Esophagus (tissue), 2 donors: ENCODE data around the gene CIAO2A. TPM values are rescaled to one million over a fixed set of nuclear protein-coding genes. Genes with fewer than 3 reads are reported as not detected.

ENCODE experiments used
- H3K27ac ChIP-seq, 2 donors: one replicate each; pipeline ENCODE4 v1.5.1; 2013; ENCODE audit warnings: low read depth in 2 of 2, mild to moderate bottlenecking in 2 of 2, inconsistent platforms in 1 of 2, low read length in 1 of 2, moderate library complexity in 1 of 2
- H3K27me3 ChIP-seq, 2 donors: one replicate each; pipeline ENCODE4 v1.6.1; 2013; ENCODE audit warnings: low read length in 2 of 2, control low read depth in 1 of 2, mild to moderate bottlenecking in 1 of 2; ENCODE audit not compliant: insufficient read depth in 2 of 2, control insufficient read depth in 1 of 2
- H3K36me3 ChIP-seq, 2 donors: one replicate each; pipeline ENCODE4 v1.6.1; 2013; ENCODE audit warnings: low read length in 1 of 2; ENCODE audit not compliant: control insufficient read depth in 2 of 2, insufficient read depth in 2 of 2
- H3K4me1 ChIP-seq, 2 donors: one replicate each; pipeline ENCODE4 v1.6.1; 2013; ENCODE audit warnings: low read length in 1 of 2; ENCODE audit not compliant: control insufficient read depth in 2 of 2, insufficient read depth in 2 of 2
- H3K4me3 ChIP-seq, 2 donors: one replicate each; pipeline ENCODE4 v1.5.1; 2013; ENCODE audit warnings: low read length in 2 of 2, mild to moderate bottlenecking in 2 of 2, low read depth in 1 of 2, moderate library complexity in 1 of 2
- H3K9me3 ChIP-seq, 2 donors: one replicate each; pipeline ENCODE4 v1.6.1; 2013; ENCODE audit warnings: mild to moderate bottlenecking in 2 of 2, low read depth in 1 of 2, low read length in 1 of 2, moderate library complexity in 1 of 2; ENCODE audit not compliant: control insufficient read depth in 2 of 2, insufficient read depth in 1 of 2
- WGBS, 2 donors: extraction: QIAGEN DNeasy Blood & Tissue Kit; methylation state at CpG; one replicate each; pipeline ENCODE4 v1.1.7; 2013; 5-methylcytosine and 5-hydroxymethylcytosine counted together
- polyA plus RNA-seq, 2 donors: library from polyadenylated mRNA; stranded (reverse); fragments of 200-250 nt; gene quantifications; one replicate each; pipeline ENCODE4 v1.2.3, GENCODE V29; 2013
- donor health status: healthy with polysubstance abuse.
- donor health status: Bipolar disorder and iron deficiency.

Gene CIAO2A
- polyA plus RNA-seq, 2 donors: 39.0 to 65.7 TPM

DNA sequence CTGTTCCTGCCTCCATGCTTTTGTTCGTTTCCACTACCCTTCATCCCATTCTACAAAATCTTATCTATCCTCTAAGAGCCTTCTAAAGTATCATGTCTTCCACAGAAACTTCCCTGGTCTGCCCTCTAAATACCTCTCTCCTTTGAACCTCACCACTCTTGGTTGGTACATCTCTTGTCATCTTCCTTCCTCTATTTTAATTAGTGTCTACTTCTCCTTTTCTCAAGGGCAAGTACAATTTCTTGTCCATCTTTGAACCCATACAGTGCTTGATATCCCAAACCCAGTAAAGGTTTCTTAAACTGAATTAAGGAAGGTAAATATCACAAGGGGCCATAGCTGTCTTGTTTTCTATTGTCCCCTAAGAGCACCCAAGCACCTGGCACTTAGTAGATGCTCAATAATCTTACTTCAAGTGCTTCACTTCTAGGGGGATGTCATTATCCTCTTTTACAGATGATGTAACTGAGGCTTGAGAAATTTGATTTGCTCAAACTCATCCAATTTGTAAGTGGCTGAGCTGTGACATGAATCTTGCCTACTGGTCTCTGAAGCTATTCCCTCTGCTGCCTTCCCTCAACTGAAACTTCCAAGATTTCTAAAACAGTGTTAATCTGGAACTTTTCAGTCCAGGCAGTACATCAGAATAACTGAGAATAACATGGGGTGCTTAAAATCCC, 44.7 kb downstream of the CIAO2A start:
- 90 to 95% methylated on average over 1 of the region's 1 CpG for WGBS, 2 donors
- no peaks in the 10 kb centered on the region for H3K27me3 ChIP-seq
- H3K27ac ChIP-seq: no peak overlapping the region
- H3K36me3 ChIP-seq: no peaks in the 10 kb centered on the region
- H3K4me3 ChIP-seq: no peak overlapping the region
- H3K9me3 ChIP-seq: no peaks in the 10 kb centered on the region
- peaks cover 2 to 8% of the 10 kb centered on the region in 2 donors for H3K4me1 ChIP-seq

DNA sequence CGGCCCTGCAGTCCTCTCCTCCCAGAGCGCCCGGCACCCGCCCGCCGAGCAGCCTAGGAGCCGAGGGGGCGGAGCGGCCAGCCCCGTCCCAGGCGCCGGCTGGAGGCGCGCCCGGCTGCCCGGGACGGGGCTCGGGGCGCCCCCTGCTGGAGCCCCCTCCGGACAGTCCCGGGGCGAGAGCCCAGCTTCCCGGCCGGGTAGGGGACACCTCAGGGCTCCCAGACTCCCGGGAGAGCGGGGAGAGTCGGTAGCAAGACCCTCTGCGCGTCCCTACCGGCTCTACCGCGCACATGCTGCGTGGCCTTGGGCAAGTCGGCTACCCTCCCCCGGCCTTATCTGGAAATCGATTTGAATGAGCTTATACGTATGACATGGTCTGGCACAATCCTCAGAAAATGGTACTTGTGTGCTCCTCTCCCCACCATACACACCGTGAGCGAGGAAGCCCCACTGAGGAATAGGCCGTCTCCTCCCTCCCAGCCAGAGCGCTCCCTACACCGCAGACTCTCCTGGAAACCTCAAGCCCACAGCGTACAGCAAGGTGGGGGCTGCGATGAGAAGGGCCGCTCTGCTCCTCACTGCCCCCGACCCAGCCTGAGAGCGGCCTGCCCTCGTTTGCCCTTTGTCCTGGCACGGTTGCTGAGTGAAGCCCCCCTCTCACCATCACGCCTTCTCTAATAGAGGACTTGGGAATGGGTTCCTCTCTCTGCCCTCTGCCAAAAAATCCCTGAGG, 47.1 kb downstream of the CIAO2A start, which contains the start of gene DAPK2:
DAPK2 (minus strand) TSS at position 65 of the 733 bp plus-strand sequence. CDS start 6,224 bp downstream, outside the sequence.
- Histone ChIP-seq H3K27ac (no peak within 1 kb of the TSS), H3K36me3 (no peaks in the 10 kb centered on the region), H3K27me3 (no peaks in the 10 kb centered on the region), H3K9me3 (no peaks in the 10 kb centered on the region), H3K4me3 (peak within 1 kb of the TSS; percentile 58 to 60), H3K4me1 (peaks cover 2 to 8% of the 10 kb centered on the region in 2 donors)
- 9 to 10% methylated on average over 49 to 50 of the region's 50 CpGs for WGBS, 2 donors

DNA sequence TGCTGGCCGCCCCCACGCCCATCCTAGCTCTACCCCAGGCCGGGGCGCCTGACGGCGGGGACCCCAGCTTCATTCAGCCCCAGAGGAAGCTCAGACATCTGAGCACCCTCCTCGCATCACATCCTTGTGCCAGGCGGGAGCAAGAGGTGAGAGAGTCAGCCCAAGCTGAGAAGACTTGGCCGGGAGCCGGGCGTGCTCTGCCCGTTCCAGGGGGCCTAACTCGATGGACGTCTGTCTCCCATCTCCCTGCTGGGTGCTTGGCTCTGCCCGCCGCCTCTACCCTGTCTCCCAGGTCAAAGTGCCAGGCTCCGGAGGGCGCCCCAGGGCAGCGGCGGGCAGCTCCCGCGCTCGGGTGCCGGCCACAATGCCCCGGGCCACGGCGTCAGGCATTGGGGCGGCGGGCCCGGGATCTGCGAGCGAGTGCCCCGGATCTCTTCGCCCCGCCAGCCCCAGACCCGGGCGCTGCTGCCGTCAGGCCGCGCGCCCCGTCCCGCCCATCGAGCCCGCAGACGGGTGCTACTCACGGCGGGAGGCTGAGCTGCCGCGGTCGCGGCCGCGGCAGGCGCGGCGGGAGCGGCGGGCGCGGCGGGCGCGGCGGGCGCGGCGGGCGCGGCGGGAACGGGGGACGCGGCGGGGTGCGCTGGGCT, 47.7 kb downstream of the CIAO2A start:
- H3K27ac ChIP-seq: no peak overlapping the region
- peak overlapping the region; percentile 58 to 60 for H3K4me3 ChIP-seq
- 9 to 13% methylated on average over 42 to 76 of the region's 76 CpGs for WGBS, 2 donors
- H3K36me3 ChIP-seq: no peaks in the 10 kb centered on the region
- no peaks in the 10 kb centered on the region for H3K27me3 ChIP-seq
- peaks cover 2 to 8% of the 10 kb centered on the region in 2 donors for H3K4me1 ChIP-seq
- no peaks in the 10 kb centered on the region for H3K9me3 ChIP-seq

DNA sequence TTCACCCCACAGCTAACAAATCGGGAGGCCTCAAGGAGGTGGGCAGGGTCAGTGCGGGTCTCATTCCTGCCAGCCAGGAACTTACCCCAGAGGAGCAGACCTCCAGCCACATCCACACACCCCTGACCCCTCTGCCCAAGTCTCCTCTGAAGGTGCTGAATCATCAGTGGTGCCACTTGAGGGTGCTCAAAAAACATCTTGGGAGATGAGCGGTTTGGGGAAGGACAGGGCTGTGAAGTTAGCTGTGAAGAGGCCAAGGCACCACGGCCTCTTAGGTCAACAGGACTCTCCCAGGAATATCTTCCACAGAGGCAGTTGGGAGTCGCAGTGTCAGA, 48.6 kb downstream of the CIAO2A start:
- Histone ChIP-seq H3K9me3 (no peaks in the 10 kb centered on the region), H3K4me1 (peaks cover 2 to 8% of the 10 kb centered on the region in 2 donors), H3K27me3 (no peaks in the 10 kb centered on the region), H3K27ac (no peak overlapping the region), H3K36me3 (no peaks in the 10 kb centered on the region), H3K4me3 (peak overlapping the region; percentile 58 to 60)
- 80 to 89% methylated on average over 5 of the region's 5 CpGs for WGBS, 2 donors

DNA sequence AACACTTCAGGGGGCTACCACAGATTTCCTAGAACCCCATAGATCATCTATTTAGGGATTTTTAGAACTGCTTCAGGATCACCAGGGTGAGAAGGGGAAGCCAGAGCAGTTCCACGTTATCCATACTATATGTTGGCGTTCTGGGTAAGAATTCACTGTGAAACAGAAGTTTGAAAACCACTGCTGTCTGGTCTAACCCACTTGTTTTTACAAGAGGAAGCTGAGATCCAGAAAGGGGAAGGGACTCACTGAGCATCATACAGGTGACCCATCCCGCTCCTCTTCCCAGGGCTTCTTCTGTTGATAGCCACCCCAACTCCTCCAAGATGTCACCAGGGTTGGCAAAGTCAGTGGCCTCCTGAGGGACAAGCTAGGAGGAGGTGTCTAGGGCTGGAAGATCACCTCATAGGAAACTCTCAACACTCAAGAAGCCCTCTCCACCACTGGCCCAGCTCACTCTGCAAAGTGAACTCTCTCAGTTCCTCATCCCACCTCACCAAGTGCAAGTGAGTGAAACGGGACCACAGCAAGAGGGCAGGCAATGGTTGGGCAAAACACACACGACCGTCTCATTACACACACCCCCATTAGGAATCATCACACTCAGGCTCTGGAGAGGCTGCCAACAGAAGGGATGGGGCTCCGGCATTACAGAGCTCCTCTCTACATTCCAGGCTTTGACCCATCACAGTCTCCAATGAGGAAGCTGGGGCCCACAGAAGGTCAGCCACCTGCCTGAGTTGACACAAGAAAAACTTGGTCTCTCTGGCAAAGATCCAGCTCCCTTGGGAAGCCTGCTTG, 49.1 kb downstream of the CIAO2A start:
- Histone ChIP-seq H3K4me1 (peaks cover 2 to 8% of the 10 kb centered on the region in 2 donors), H3K27ac (no peak overlapping the region), H3K27me3 (no peaks in the 10 kb centered on the region), H3K4me3 (no peak overlapping the region), H3K9me3 (no peaks in the 10 kb centered on the region), H3K36me3 (no peaks in the 10 kb centered on the region)
- WGBS, 2 donors: 86% methylated on average over 7 of the region's 7 CpGs

DNA sequence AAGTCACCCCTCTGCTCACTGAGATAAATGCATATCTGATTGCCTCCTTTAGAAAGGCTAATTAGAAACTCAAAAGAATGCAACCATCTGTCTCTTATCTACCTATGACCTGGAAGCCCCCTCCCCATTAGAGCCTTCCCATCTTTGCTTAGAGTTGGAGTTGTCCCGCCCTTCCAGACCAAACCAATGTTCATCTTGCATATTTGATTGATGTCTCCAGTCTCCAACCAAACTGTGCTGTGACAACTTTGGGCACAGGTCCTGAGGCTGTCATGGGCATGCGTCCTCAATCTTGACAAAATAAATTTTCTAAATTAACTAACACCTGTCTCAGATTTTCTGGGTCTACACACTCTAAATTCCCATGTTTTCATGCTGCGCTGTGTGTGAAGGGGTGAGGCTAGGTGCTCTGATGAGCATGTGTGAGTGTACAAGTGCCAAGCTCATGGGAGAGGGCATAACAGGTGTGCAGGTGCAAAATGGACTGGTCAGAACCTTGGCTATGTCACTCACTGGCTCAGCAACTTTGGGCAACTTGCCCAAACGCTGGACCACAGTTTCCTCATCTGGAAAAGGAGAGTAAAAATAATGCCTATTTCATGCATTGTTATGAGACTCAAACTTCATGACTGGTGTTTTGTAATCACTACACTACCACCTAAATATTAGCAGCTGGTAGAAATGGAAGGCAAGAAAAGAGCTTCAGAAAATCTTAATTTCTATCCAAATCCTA, 54.6 kb downstream of the CIAO2A start:
- no peak overlapping the region for H3K4me3 ChIP-seq
- no peaks in the 10 kb centered on the region for H3K27me3 ChIP-seq
- H3K27ac ChIP-seq: no peak overlapping the region
- no peaks in the 10 kb centered on the region for H3K4me1 ChIP-seq
- WGBS, 2 donors: 92 to 94% methylated on average over 4 of the region's 4 CpGs
- no peaks in the 10 kb centered on the region for H3K9me3 ChIP-seq
- H3K36me3 ChIP-seq: peaks cover 0 to 3% of the 10 kb centered on the region in 2 donors

DNA sequence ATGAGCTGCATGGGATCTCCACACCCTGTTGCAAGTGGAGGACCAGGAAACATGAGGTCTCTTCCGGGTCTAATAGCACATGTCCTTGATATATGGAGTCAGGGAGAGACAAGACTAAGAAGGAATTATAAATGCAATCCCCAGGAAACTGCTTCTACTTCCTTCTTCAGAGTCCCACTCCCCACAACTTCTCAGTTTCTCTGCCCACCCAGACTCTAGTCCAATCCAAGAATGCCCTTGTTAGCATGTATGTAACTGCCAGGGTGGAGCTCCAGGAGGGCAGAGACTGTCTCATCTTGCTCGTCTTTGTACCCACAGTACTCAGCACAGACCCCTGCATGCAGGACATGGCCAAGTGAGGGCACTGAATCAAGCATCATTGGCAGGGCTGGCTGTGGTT, 55.7 kb downstream of the CIAO2A start:
- Histone ChIP-seq H3K36me3 (peaks cover 0 to 3% of the 10 kb centered on the region in 2 donors), H3K4me1 (no peaks in the 10 kb centered on the region), H3K27ac (no peak overlapping the region), H3K4me3 (no peak overlapping the region), H3K27me3 (no peaks in the 10 kb centered on the region), H3K9me3 (no peaks in the 10 kb centered on the region)
- 52 to 90% methylated on average over 2 of the region's 2 CpGs for WGBS, 2 donors

DNA sequence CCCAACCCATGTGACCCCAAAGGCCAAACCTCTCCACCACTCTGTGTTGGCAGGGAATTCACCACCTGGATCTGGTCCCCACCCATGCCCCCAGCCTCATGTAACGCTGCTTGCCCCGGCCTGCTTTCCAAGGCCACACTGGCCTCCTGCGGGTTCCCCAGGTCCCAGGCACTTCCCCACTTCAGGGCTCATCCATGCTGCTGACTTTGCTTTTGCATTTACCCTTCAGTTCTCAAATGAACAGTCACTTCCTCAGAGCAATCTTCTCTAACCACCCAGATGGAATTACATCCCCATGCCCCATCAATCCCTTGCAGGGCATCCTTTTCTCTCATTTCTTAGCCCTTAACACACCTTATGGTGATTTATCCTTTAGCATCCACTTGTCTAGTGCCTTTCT, 56.5 kb downstream of the CIAO2A start:
- Histone ChIP-seq H3K4me1 (no peaks in the 10 kb centered on the region), H3K27ac (no peak overlapping the region), H3K9me3 (no peaks in the 10 kb centered on the region), H3K4me3 (no peak overlapping the region), H3K27me3 (no peaks in the 10 kb centered on the region), H3K36me3 (peaks cover 0 to 3% of the 10 kb centered on the region in 2 donors)
- 90 to 98% methylated on average over 3 of the region's 3 CpGs for WGBS, 2 donors

DNA sequence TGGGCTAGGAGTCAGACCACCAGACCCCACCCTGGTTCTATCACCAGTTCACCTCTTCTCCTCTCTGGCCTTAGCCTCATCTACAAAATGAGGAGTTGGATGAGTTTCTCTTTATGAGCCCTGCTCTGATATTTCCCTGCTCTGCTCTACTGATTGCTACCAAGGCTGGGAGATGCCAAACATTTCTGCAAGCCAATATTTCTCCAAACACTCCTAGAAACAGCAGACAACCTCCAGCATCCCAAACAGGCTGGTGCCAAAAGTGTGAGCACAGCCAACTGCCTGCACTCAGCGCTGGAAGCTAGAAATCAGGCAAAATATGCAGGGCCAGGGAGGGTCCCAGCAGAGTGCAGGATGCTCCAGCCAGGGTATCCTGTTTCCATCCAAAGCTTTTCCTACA, 58.1 kb downstream of the CIAO2A start:
- no peak overlapping the region for H3K4me3 ChIP-seq
- no peaks in the 10 kb centered on the region for H3K27me3 ChIP-seq
- H3K27ac ChIP-seq: no peak overlapping the region
- 87 to 88% methylated on average over 1 of the region's 1 CpG for WGBS, 2 donors
- H3K9me3 ChIP-seq: no peaks in the 10 kb centered on the region
- no peaks in the 10 kb centered on the region for H3K4me1 ChIP-seq
- H3K36me3 ChIP-seq: peaks cover 0 to 3% of the 10 kb centered on the region in 2 donors
